Osteocyte (in vitro differentiated cells): ENCODE data around the gene SLC1A2. TPM values are rescaled to one million over a fixed set of nuclear protein-coding genes. Genes with fewer than 3 reads are reported as not detected.

Source experiments
- DNase-seq: peaks from one replicate; pipeline ENCODE4 v3.0.0; 2021; ENCODE audit warnings: mixed read lengths; ENCODE audit not compliant: unreplicated experiment; ENCODE audit errors: extremely low spot score
- H3K27ac Mint-ChIP-seq: one replicate; pipeline ENCODE4 v1.8.0; 2021; ENCODE audit warnings: mild to moderate bottlenecking, mixed read lengths; ENCODE audit not compliant: unreplicated experiment
- H3K27me3 Mint-ChIP-seq: one replicate; pipeline ENCODE4 v1.8.0; 2021; ENCODE audit warnings: mixed read lengths; ENCODE audit not compliant: unreplicated experiment
- H3K36me3 Mint-ChIP-seq: one replicate; pipeline ENCODE4 v1.8.0; 2021; ENCODE audit warnings: mixed read lengths; ENCODE audit not compliant: unreplicated experiment
- H3K4me1 Mint-ChIP-seq: one replicate; pipeline ENCODE4 v1.8.0; 2021; ENCODE audit warnings: mixed read lengths; ENCODE audit not compliant: unreplicated experiment
- H3K4me3 Mint-ChIP-seq: one replicate; pipeline ENCODE4 v1.8.0; 2021; ENCODE audit warnings: mild to moderate bottlenecking, moderate library complexity, mixed read lengths; ENCODE audit not compliant: unreplicated experiment
- H3K9me3 Mint-ChIP-seq: one replicate; pipeline ENCODE4 v1.8.0; 2021; ENCODE audit warnings: mixed read lengths; ENCODE audit not compliant: unreplicated experiment
- total RNA-seq: library from RNA; stranded (reverse); gene quantifications from 2 replicates; pipeline ENCODE4 v1.2.1, GENCODE V29; 2021
- TF ChIP-seq, protein P1 (sequence below): fragments of 200-600 bp; sonication (generic); IDR thresholded peaks from 2 replicates; pipeline ENCODE4 v1.5.0; 2021; ENCODE audit warnings: antibody characterized with exemption, mild to moderate bottlenecking, moderate library complexity

The SLC1A2 gene
- total RNA-seq, 1 donor from 2014 or later, result 0.32 TPM

DNA sequence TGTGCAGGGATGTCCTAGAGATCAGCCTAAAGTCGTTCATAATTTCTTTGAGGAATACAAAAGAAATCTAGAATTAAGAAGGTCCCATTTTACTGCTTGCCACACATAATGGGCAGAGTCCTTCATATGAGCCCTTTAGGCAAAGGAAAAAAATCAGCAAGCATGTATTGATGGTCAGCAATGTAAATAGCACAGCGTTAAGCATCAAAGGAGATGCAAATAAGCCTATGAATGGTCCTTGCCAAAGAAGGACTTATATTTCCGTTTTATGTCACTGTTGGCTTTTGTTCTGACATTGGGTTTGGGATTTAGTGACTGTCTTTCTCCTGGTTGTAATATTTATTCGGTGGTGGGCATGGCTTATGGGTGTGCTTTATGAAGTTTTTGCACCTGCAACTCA, 210.6 kb downstream of the SLC1A2 start:
- peaks cover 62% of the 10 kb centered on the region for H3K36me3 Mint-ChIP-seq
- TF ChIP-seq, protein P1, sequence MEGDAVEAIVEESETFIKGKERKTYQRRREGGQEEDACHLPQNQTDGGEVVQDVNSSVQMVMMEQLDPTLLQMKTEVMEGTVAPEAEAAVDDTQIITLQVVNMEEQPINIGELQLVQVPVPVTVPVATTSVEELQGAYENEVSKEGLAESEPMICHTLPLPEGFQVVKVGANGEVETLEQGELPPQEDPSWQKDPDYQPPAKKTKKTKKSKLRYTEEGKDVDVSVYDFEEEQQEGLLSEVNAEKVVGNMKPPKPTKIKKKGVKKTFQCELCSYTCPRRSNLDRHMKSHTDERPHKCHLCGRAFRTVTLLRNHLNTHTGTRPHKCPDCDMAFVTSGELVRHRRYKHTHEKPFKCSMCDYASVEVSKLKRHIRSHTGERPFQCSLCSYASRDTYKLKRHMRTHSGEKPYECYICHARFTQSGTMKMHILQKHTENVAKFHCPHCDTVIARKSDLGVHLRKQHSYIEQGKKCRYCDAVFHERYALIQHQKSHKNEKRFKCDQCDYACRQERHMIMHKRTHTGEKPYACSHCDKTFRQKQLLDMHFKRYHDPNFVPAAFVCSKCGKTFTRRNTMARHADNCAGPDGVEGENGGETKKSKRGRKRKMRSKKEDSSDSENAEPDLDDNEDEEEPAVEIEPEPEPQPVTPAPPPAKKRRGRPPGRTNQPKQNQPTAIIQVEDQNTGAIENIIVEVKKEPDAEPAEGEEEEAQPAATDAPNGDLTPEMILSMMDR, result no peak
- DNase-seq, result no peak
- H3K4me1 Mint-ChIP-seq, result peaks cover 13% of the 10 kb centered on the region
- no peaks in the 10 kb centered on the region for H3K27me3 Mint-ChIP-seq
- H3K27ac Mint-ChIP-seq, result no peak overlapping the region
- H3K4me3 Mint-ChIP-seq, result no peak overlapping the region
- H3K9me3 Mint-ChIP-seq, result peaks cover 10% of the 10 kb centered on the region

DNA sequence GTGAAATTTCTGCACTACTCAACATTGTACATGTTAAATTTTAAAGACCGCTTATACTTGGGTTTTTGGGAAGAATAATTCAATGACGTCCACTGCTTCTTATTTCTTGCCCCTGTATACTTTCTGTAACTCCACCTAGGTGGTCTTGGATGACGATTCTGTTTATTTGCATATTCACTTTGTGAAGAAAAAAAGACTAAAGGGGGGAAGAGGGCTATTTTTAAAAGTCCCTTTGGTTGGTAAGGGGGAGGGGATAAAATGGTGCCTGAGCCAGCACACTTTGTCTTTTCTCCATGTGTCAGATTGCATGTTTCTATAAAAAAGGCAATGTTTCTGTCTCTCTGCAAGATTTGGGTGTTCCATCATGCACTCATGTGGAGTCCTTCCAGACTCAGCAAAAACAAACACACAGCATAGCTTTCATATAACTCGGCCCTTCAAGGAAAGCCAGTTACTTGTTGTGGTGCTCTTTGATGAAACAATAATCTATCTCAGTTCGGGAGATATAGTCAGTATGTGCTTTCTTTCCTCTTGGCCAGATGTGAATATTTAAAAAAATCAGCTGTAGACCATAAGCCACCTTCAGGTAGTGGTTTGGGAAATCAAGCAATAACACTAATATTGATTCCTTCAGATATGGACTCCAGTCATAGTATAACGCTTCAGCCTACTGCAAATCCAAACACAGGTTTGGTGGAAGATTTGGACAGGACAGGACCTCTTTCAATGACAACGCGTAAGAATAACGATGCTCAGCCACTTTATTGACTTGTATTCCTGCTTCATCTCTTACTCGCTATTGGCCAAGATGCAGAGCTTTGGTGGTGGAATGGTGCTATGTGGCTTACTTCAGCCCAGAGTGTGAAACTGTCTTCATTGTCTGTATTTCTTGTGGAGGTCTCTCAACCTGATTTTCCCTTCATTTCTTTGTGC, 211.6 kb downstream of the SLC1A2 start:
- Mint-ChIP-seq H3K9me3 (peaks cover 10% of the 10 kb centered on the region), H3K4me1 (peaks cover 6% of the 10 kb centered on the region), H3K27ac (peak overlapping the region; percentile 47), H3K36me3 (peaks cover 66% of the 10 kb centered on the region), H3K27me3 (no peaks in the 10 kb centered on the region), H3K4me3 (no peak overlapping the region)
- TF ChIP-seq, protein P1, result no peak
- DNase-seq, result no peak

DNA sequence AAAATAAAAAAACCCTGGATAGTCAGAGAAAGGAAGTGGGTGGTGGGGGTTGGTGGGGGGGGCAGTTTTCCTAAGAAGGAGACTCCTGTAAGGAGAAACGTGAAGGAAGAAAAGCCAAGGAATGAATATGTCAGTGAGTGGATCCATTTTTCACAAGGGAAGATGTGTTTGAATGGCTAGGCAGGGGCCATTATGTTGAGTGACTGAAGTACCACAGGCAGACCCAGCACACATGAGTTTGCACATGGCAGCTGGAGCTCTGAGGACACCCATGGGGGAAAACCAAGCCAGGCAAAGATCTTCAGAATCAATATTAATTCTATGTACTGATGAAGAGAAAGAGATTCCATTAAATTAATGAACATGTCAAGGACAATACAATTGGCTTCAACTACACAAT, 212.7 kb downstream of the SLC1A2 start:
- no peak overlapping the region for H3K4me3 Mint-ChIP-seq

DNA sequence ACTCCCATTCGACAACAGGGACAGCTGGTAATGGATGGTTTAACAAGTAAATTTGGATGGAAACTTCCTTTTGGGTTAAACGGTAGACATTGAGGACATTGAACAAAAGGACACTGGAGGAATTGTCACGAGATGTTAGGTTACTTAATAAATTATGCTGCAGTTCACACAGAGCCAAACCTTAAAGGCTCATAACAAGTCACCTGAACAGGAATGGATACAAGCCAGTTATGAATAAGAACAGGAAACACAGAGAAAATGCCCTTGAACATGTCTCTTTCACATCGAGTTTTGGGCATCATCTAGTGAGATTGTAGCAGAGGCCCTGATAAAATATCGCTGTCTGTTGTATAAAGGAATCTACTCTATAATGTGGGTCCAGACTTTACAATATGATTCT, 214.7 kb downstream of the SLC1A2 start:
- Mint-ChIP-seq H3K27ac (no peak overlapping the region), H3K4me1 (peaks cover 6% of the 10 kb centered on the region), H3K27me3 (no peaks in the 10 kb centered on the region), H3K4me3 (no peak overlapping the region), H3K36me3 (peaks cover 66% of the 10 kb centered on the region), H3K9me3 (no peaks in the 10 kb centered on the region)
- DNase-seq, result no peak
- TF ChIP-seq, protein P1, result no peak

More for the DNA sequence above, 212.7 kb downstream of the SLC1A2 start:
- H3K27ac Mint-ChIP-seq, result no peak overlapping the region
- H3K9me3 Mint-ChIP-seq, result peaks cover 10% of the 10 kb centered on the region
- TF ChIP-seq, protein P1, result no peak
- H3K36me3 Mint-ChIP-seq, result peaks cover 69% of the 10 kb centered on the region
- DNase-seq, result no peak
- H3K27me3 Mint-ChIP-seq, result no peaks in the 10 kb centered on the region
- H3K4me1 Mint-ChIP-seq, result peaks cover 6% of the 10 kb centered on the region

Other genes starting within 250 kb of the SLC1A2 start
- 3.8 and 4.4 TPM in 2 replicates for gene PAMR1, start 106.1 kb upstream of the SLC1A2 start, total RNA-seq
- gene FJX1, start 198.9 kb upstream of the SLC1A2 start, total RNA-seq, result 20.2 and 21.6 TPM in 2 replicates
- 73.5 and 79.9 TPM in 2 replicates for gene TRIM44, start 243.2 kb upstream of the SLC1A2 start, total RNA-seq